IPS-18a (cell line): ENCODE measurements around the gene ALOXE3.
A peak's percentile ranks its signal among the peaks of the same experiment; 100 is the strongest.

Experiments used
- H3K27ac ChIP-seq: one replicate; pipeline ENCODE4 v1.5.1; 2013; ENCODE audit warnings: low read length
- H3K27me3 ChIP-seq: one replicate; pipeline ENCODE4 v1.6.1; 2013; ENCODE audit warnings: mild to moderate bottlenecking, low read length; ENCODE audit not compliant: control insufficient read depth, insufficient read depth
- H3K36me3 ChIP-seq: one replicate; pipeline ENCODE4 v1.6.1; 2013; ENCODE audit warnings: low read depth, low read length; ENCODE audit not compliant: control insufficient read depth
- H3K4me1 ChIP-seq: one replicate; pipeline ENCODE4 v1.6.1; 2013; ENCODE audit warnings: low read depth, low read length; ENCODE audit not compliant: control insufficient read depth
- H3K4me3 ChIP-seq: one replicate; pipeline ENCODE4 v1.5.1; 2013; ENCODE audit warnings: low read length
- H3K9ac ChIP-seq: one replicate; pipeline ENCODE4 v1.6.1; 2013; ENCODE audit warnings: mild to moderate bottlenecking, low read length, moderate library complexity
- H3K9me3 ChIP-seq: one replicate; pipeline ENCODE4 v1.6.1; 2013; ENCODE audit warnings: low read depth, low read length; ENCODE audit not compliant: control insufficient read depth

Gene ALOXE3

GRCh38 chr17:8159459-8160223 lies 41.3 kb upstream of the ALOXE3 start:
- H3K9ac ChIP-seq = no peak overlapping the region
- no peak overlapping the region for H3K27ac ChIP-seq
- no peaks in the 10 kb centered on the region for H3K27me3 ChIP-seq
- no peak overlapping the region for H3K4me3 ChIP-seq
- no peaks in the 10 kb centered on the region for H3K9me3 ChIP-seq
- H3K4me1 ChIP-seq = peaks cover 29% of the 10 kb centered on the region
- H3K36me3 ChIP-seq = peaks cover 16% of the 10 kb centered on the region

GRCh38 chr17:8159032-8159400 lies 40.7 kb upstream of the ALOXE3 start:
- Histone ChIP-seq H3K36me3 (peaks cover 16% of the 10 kb centered on the region), H3K9me3 (no peaks in the 10 kb centered on the region), H3K4me1 (peaks cover 28% of the 10 kb centered on the region), H3K27ac (no peak overlapping the region), H3K4me3 (no peak overlapping the region), H3K27me3 (no peaks in the 10 kb centered on the region), H3K9ac (no peak overlapping the region)

- Histone ChIP-seq H3K9me3 (no peaks in the 10 kb centered on the region), H3K36me3 (peaks cover 16% of the 10 kb centered on the region), H3K4me3 (no peak overlapping the region), H3K4me1 (peaks cover 30% of the 10 kb centered on the region), H3K27me3 (no peaks in the 10 kb centered on the region), H3K27ac (no peak overlapping the region), H3K9ac (no peak overlapping the region)
Measured at GRCh38 chr17:8158267-8159031, 40.1 kb upstream of the ALOXE3 start.

GRCh38 chr17:8156246-8156992 lies 38.1 kb upstream of the ALOXE3 start:
- H3K9me3 ChIP-seq = no peaks in the 10 kb centered on the region
- H3K4me3 ChIP-seq = peak overlapping the region; percentile 86
- H3K27ac ChIP-seq = peak overlapping the region; percentile 69
- no peaks in the 10 kb centered on the region for H3K27me3 ChIP-seq
- peaks cover 15% of the 10 kb centered on the region for H3K36me3 ChIP-seq
- H3K9ac ChIP-seq = peak overlapping the region; percentile 79
- H3K4me1 ChIP-seq = peaks cover 33% of the 10 kb centered on the region

- peak overlapping the region; percentile 75 for H3K9ac ChIP-seq
- no peak overlapping the region for H3K27ac ChIP-seq
- peak overlapping the region; percentile 86 for H3K4me3 ChIP-seq
- peaks cover 34% of the 10 kb centered on the region for H3K4me1 ChIP-seq
- H3K9me3 ChIP-seq = no peaks in the 10 kb centered on the region
- peaks cover 10% of the 10 kb centered on the region for H3K36me3 ChIP-seq
- no peaks in the 10 kb centered on the region for H3K27me3 ChIP-seq
Measured at GRCh38 chr17:8155996-8156245, 37.6 kb upstream of the ALOXE3 start.

- peaks cover 8% of the 10 kb centered on the region for H3K36me3 ChIP-seq
- H3K27me3 ChIP-seq = no peaks in the 10 kb centered on the region
- H3K9ac ChIP-seq = peak overlapping the region; percentile 75
- peak overlapping the region; percentile 86 for H3K4me3 ChIP-seq
- H3K9me3 ChIP-seq = no peaks in the 10 kb centered on the region
- H3K4me1 ChIP-seq = peaks cover 38% of the 10 kb centered on the region
- H3K27ac ChIP-seq = no peak overlapping the region
Measured at GRCh38 chr17:8155231-8155995, 37.1 kb upstream of the ALOXE3 start.

- peak overlapping the region; percentile 70 for H3K9ac ChIP-seq
- peak overlapping the region; percentile 86 for H3K4me3 ChIP-seq
- no peaks in the 10 kb centered on the region for H3K9me3 ChIP-seq
- H3K27ac ChIP-seq = peak overlapping the region; percentile 47
- H3K36me3 ChIP-seq = peaks cover 9% of the 10 kb centered on the region
- no peaks in the 10 kb centered on the region for H3K27me3 ChIP-seq
- H3K4me1 ChIP-seq = peaks cover 38% of the 10 kb centered on the region
Measured at GRCh38 chr17:8154608-8155155, 36.4 kb upstream of the ALOXE3 start.

- Histone ChIP-seq H3K36me3 (peaks cover 10% of the 10 kb centered on the region), H3K4me1 (peaks cover 38% of the 10 kb centered on the region), H3K4me3 (peak overlapping the region; percentile 86), H3K27me3 (no peaks in the 10 kb centered on the region), H3K9ac (peak overlapping the region; percentile 70), H3K9me3 (no peaks in the 10 kb centered on the region), H3K27ac (peak overlapping the region; percentile 75)
Measured at GRCh38 chr17:8153957-8154607, 35.8 kb upstream of the ALOXE3 start.

GRCh38 chr17:8153525-8153956 lies 35.2 kb upstream of the ALOXE3 start:
- peak overlapping the region; percentile 75 for H3K27ac ChIP-seq
- peak overlapping the region; percentile 70 for H3K9ac ChIP-seq
- peaks cover 38% of the 10 kb centered on the region for H3K4me1 ChIP-seq
- H3K9me3 ChIP-seq = no peaks in the 10 kb centered on the region
- no peaks in the 10 kb centered on the region for H3K27me3 ChIP-seq
- peak overlapping the region; percentile 86 for H3K4me3 ChIP-seq
- peaks cover 11% of the 10 kb centered on the region for H3K36me3 ChIP-seq

- H3K9me3 ChIP-seq = no peaks in the 10 kb centered on the region
- H3K27ac ChIP-seq = peak overlapping the region; percentile 37
- H3K4me1 ChIP-seq = peaks cover 38% of the 10 kb centered on the region
- no peak overlapping the region for H3K9ac ChIP-seq
- no peaks in the 10 kb centered on the region for H3K27me3 ChIP-seq
- peaks cover 16% of the 10 kb centered on the region for H3K36me3 ChIP-seq
- peak overlapping the region; percentile 91 for H3K4me3 ChIP-seq
Measured at GRCh38 chr17:8153031-8153451, 34.7 kb upstream of the ALOXE3 start.
